Ureter (tissue), 1 donor: ENCODE data around the gene HSPA1A. TPM values are rescaled to one million over a fixed set of nuclear protein-coding genes. Genes with fewer than 3 reads are reported as not detected.

ENCODE experiments used
- DNase-seq: peaks from one replicate; pipeline ENCODE4 v3.0.0-alpha.2; 2020; ENCODE audit warnings: low spot score
- total RNA-seq: library from RNA; stranded (reverse); gene quantifications from one replicate; pipeline ENCODE4 v1.2.4, GENCODE V29; 2023
- donor health status: DM: yes; HTN: yes; CAD: no.

Gene HSPA1A
- total RNA-seq, 1 donor from 2014 or later, result 191 TPM

DNA sequence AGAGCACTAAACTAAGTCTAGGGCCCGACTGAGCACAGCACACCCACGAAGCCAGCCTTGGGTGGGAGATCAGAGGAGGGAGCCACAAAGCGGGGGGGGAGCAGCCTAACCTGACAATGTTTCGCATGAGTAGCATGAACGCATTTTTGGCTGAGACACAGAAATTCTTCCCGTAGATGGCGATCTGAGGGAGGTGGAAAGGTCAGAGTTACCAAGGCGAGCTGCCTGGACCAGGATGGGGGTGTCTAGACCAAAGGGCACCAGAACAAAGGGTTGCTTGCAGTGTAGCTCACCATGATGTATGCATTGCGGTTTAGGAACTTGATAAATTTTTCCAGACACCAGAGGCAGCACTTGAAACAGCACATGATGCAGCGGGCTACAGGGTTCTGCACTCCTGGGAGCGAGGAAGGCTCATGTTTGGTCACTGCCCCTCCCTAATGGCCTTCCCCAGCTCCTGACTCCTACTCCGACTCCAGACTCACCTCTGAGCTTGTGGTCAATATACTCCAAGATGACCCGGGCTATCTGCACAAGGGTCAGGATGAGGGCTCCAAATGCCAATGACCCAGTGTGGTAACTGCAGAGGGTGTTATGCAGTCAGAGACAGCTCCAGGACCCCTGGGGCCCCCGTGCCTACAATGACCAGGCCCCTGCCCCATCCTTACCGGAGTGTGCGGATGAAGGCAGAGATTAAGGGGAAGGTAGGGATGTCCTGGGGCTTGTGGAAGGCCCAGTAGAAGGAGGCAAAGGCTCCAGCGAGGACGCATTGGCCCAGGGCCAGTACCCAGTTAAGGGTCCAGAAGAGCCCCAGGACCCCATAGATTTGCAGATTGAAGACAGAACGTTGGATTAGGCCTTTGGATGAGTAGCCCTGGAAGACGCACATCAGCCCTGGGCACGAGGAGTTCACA is 50.1 kb downstream of the HSPA1A start:
- DNase-seq, result no peak

Other genes with a start within 250 kb of the HSPA1A start
- not detected for gene LTA, start 243.3 kb upstream of the HSPA1A start, total RNA-seq
- 0.36 TPM for gene TNF, start 240.0 kb upstream of the HSPA1A start, total RNA-seq
- gene LTB, start 233.1 kb upstream of the HSPA1A start, total RNA-seq, result 0.42 TPM
- gene LST1, start 229.3 kb upstream of the HSPA1A start, total RNA-seq, result 6.7 TPM
- gene NCR3, start 222.5 kb upstream of the HSPA1A start, total RNA-seq, result not detected
- gene AIF1, start 200.3 kb upstream of the HSPA1A start, total RNA-seq, result 6.7 TPM
- 186 TPM for gene PRRC2A, start 194.8 kb upstream of the HSPA1A start, total RNA-seq
- gene BAG6, start 162.9 kb upstream of the HSPA1A start, total RNA-seq, result 234 TPM
- gene APOM, start 159.6 kb upstream of the HSPA1A start, total RNA-seq, result 2.4 TPM
- gene C6orf47, start 154.8 kb upstream of the HSPA1A start, total RNA-seq, result 21.5 TPM
- 15.3 TPM for gene GPANK1, start 150.5 kb upstream of the HSPA1A start, total RNA-seq
- 149 TPM for gene CSNK2B, start 149.5 kb upstream of the HSPA1A start, total RNA-seq
- gene LY6G5B, start 145.6 kb upstream of the HSPA1A start, total RNA-seq, result 20.6 TPM
- gene LY6G5C, start 134.5 kb upstream of the HSPA1A start, total RNA-seq, result 3.0 TPM
- 44.5 TPM for gene ABHD16A, start 112.2 kb upstream of the HSPA1A start, total RNA-seq
- not detected for gene LY6G6F, start 108.7 kb upstream of the HSPA1A start, total RNA-seq
- gene LY6G6D, start 100.2 kb upstream of the HSPA1A start, total RNA-seq, result not detected
- gene LY6G6C, start 93.8 kb upstream of the HSPA1A start, total RNA-seq, result not detected
- 0.26 TPM for gene MPIG6B, start 92.2 kb upstream of the HSPA1A start, total RNA-seq
- 33.3 TPM for gene DDAH2, start 86.2 kb upstream of the HSPA1A start, total RNA-seq
- gene CLIC1, start 79.0 kb upstream of the HSPA1A start, total RNA-seq, result 276 TPM
- 27.8 TPM for gene MSH5, start 75.5 kb upstream of the HSPA1A start, total RNA-seq
- 2.8 TPM for gene SAPCD1, start 52.9 kb upstream of the HSPA1A start, total RNA-seq
- 5.5 TPM for gene VWA7, start 38.2 kb upstream of the HSPA1A start, total RNA-seq
- 105 TPM for gene VARS1, start 19.8 kb upstream of the HSPA1A start, total RNA-seq
- gene LSM2, start 8.6 kb upstream of the HSPA1A start, total RNA-seq, result 35.6 TPM
- gene HSPA1L, start 260 bp upstream of the HSPA1A start, total RNA-seq, result 1.7 TPM
- 163 TPM for gene HSPA1B, start 12.2 kb downstream of the HSPA1A start, total RNA-seq
- gene NEU1, start 47.3 kb downstream of the HSPA1A start, total RNA-seq, result 29.2 TPM
- 79.8 TPM for gene SLC44A4, start 63.5 kb downstream of the HSPA1A start, total RNA-seq
- gene EHMT2, start 82.2 kb downstream of the HSPA1A start, total RNA-seq, result 53.4 TPM
- gene ZBTB12, start 86.5 kb downstream of the HSPA1A start, total RNA-seq, result 6.4 TPM
- 17.1 TPM for gene C2, start 112.2 kb downstream of the HSPA1A start, total RNA-seq
- gene CFB, start 130.6 kb downstream of the HSPA1A start, total RNA-seq, result 41.4 TPM
- 59.6 TPM for gene NELFE, start 143.4 kb downstream of the HSPA1A start, total RNA-seq
- gene SKIC2, start 143.6 kb downstream of the HSPA1A start, total RNA-seq, result 73.7 TPM
- gene DXO, start 156.6 kb downstream of the HSPA1A start, total RNA-seq, result 29.3 TPM
- 71.1 TPM for gene C4A, start 166.5 kb downstream of the HSPA1A start, total RNA-seq
- gene C4B, start 199.3 kb downstream of the HSPA1A start, total RNA-seq, result 152 TPM
- gene CYP21A2, start 222.9 kb downstream of the HSPA1A start, total RNA-seq, result 3.8 TPM